SK-N-SH (cell line): ENCODE results near the gene ZNF445. TPM values are rescaled to one million over a fixed set of nuclear protein-coding genes. Genes with fewer than 3 reads are reported as not detected.

Source experiments
- CTCF ChIA-PET: fragments of 300-600, 350-600 bp; formaldehyde crosslinking; extraction: SDS; loops from one replicate; lab custom pipeline; 2021; lab: Yijun Ruan, JAX
- POLR2A ChIA-PET: fragments of 350-600 bp; sonication (Branson Sonifier 250); formaldehyde crosslinking; extraction: SDS; loops from one replicate; lab custom pipeline; 2020; ENCODE audit warnings: antibody characterized with exemption, inconsistent platforms; lab: Yijun Ruan, JAX
- DNase-seq: peaks from one replicate; pipeline ENCODE4 v3.0.0; 2012
- H2AFZ ChIP-seq: fragments of 200-600 bp; sonication (generic); 2 replicates; pipeline ENCODE4 v1.8.1; 2016; ENCODE audit warnings: antibody characterized with exemption, mild to moderate bottlenecking, low read depth
- H3F3A ChIP-seq: fragments of 200-600 bp; sonication (generic); replicated peaks from 2 replicates; pipeline ENCODE3; 2016; ENCODE audit warnings: antibody characterized with exemption, mild to moderate bottlenecking; ENCODE audit not compliant: insufficient read depth
- H3K27ac ChIP-seq, 2 experiments: fragments of 200-500 bp in 1 of 2; fragments of 200-600 bp in 1 of 2; sonication (Bioruptor generic) in 1 of 2; sonication (generic), shearing (Covaris generic) in 1 of 2; 2 replicates each; pipeline versions ENCODE4 v1.5.1 to v1.6.1; 2014 to 2016; ENCODE audit warnings: low read depth in 2 of 2, inconsistent platforms in 1 of 2, low read length in 1 of 2, mild to moderate bottlenecking in 1 of 2, mixed read lengths in 1 of 2
- H3K27me3 ChIP-seq: fragments of 200-600 bp; sonication (generic), shearing (Covaris generic); 2 replicates; pipeline ENCODE4 v1.6.1; 2016; ENCODE audit warnings: mixed run types; ENCODE audit not compliant: insufficient read depth
- H3K36me3 ChIP-seq, 2 experiments: fragments of 200-500 bp in 1 of 2; fragments of 200-600 bp in 1 of 2; sonication (Bioruptor generic) in 1 of 2; sonication (generic) in 1 of 2; replicated peaks in 1 of 2; 2 replicates each; pipeline versions ENCODE3 to v1.5.1; 2014 to 2016; ENCODE audit warnings: low read length in 1 of 2, mild to moderate bottlenecking in 1 of 2; ENCODE audit not compliant: insufficient read depth in 2 of 2, control insufficient read depth in 1 of 2
- H3K4me1 ChIP-seq, 2 experiments: fragments of 200-500 bp in 1 of 2; fragments of 200-600 bp in 1 of 2; sonication (Bioruptor generic) in 1 of 2; sonication (generic), shearing (Covaris generic) in 1 of 2; 2 replicates each; pipeline versions ENCODE4 v1.5.1 to v1.6.1; 2014 to 2016; ENCODE audit warnings: low read depth in 1 of 2, low read length in 1 of 2, mixed run types in 1 of 2; ENCODE audit not compliant: insufficient read depth in 2 of 2, control insufficient read depth in 1 of 2
- H3K4me2 ChIP-seq: fragments of 200-600 bp; sonication (generic), shearing (Covaris generic); 2 replicates; pipeline ENCODE4 v1.6.1; 2017; ENCODE audit warnings: mixed run types
- H3K4me3 ChIP-seq, 2 experiments: fragments of 200-500 bp in 1 of 2; fragments of 200-600 bp in 1 of 2; sonication (Bioruptor generic) in 1 of 2; sonication (generic), shearing (Covaris generic) in 1 of 2; 2 replicates each; pipeline versions ENCODE4 v1.5.1 to v1.8.1; 2014 to 2016; ENCODE audit warnings: low read depth in 2 of 2, inconsistent platforms in 1 of 2, low read length in 1 of 2, mild to moderate bottlenecking in 1 of 2, mixed read lengths in 1 of 2, moderate library complexity in 1 of 2
- H3K79me2 ChIP-seq: fragments of 200-600 bp; sonication (generic); 2 replicates; pipeline ENCODE4 v1.8.1; 2017; ENCODE audit warnings: mild to moderate bottlenecking; ENCODE audit not compliant: insufficient read depth
- H3K9ac ChIP-seq: fragments of 200-600 bp; sonication (generic); 2 replicates; pipeline ENCODE4 v1.6.1; 2017; ENCODE audit warnings: mixed run types
- H3K9me2 ChIP-seq: fragments of 200-600 bp; sonication (generic); 2 replicates; pipeline ENCODE4 v1.6.1; 2017; ENCODE audit warnings: mixed run types
- H3K9me3 ChIP-seq: fragments of 200-600 bp; sonication (generic); 2 replicates; pipeline ENCODE4 v1.6.1; 2017; ENCODE audit warnings: mixed run types, mild to moderate bottlenecking, moderate library complexity
- H4K20me1 ChIP-seq: fragments of 200-600 bp; sonication (generic); 2 replicates; pipeline ENCODE4 v1.6.1; 2017; ENCODE audit warnings: mild to moderate bottlenecking, mixed run types; ENCODE audit not compliant: insufficient read depth
- CHD2 ChIP-seq: fragments of 150-350 bp; IDR thresholded peaks from 2 replicates; pipeline ENCODE4 v1.6.1; 2018; ENCODE audit warnings: low read length; ENCODE audit not compliant: partially characterized antibody
- EP300 ChIP-seq, 2 experiments: IDR thresholded peaks; 2 replicates each; pipeline versions ENCODE4 v1.4.0 to v1.6.1; 2012; ENCODE audit warnings: borderline replicate concordance in 1 of 2, low read depth in 1 of 2, low read length in 1 of 2
- FOXJ3 ChIP-seq: sonication (generic); formaldehyde crosslinking; IDR thresholded peaks from 2 replicates; pipeline ENCODE4 v1.5.1; 2020; ENCODE audit warnings: mild to moderate bottlenecking, missing genetic modification reagents
- GABPA ChIP-seq: IDR thresholded peaks from 2 replicates; pipeline ENCODE4 v1.4.0; 2012; ENCODE audit warnings: low read depth, mild to moderate bottlenecking
- GATA2 ChIP-seq: sonication (generic); formaldehyde crosslinking; IDR thresholded peaks from 2 replicates; pipeline ENCODE4 v1.5.0; 2020; ENCODE audit warnings: mild to moderate bottlenecking, missing genetic modification reagents
- NFIC ChIP-seq: IDR thresholded peaks from 2 replicates; pipeline ENCODE4 v1.4.0; 2012; ENCODE audit warnings: borderline replicate concordance
- NRF1 ChIP-seq: IDR thresholded peaks from 2 replicates; pipeline ENCODE4 v1.6.1; 2012; ENCODE audit warnings: low read depth, mild to moderate bottlenecking, low read length
- RAD21 ChIP-seq: IDR thresholded peaks from 2 replicates; pipeline ENCODE4 v1.6.1; 2012; ENCODE audit warnings: mild to moderate bottlenecking, low read length
- RFX5 ChIP-seq: IDR thresholded peaks from 2 replicates; pipeline ENCODE4 v1.6.1; 2012; ENCODE audit warnings: mild to moderate bottlenecking, improper control_type of control experiment, low read length
- SIN3A ChIP-seq: IDR thresholded peaks from 2 replicates; pipeline ENCODE4 v1.6.1; 2012; ENCODE audit warnings: low read depth, mild to moderate bottlenecking, low read length, moderate library complexity, borderline replicate concordance
- SMC3 ChIP-seq: IDR thresholded peaks from 2 replicates; pipeline ENCODE4 v1.6.1; 2012; ENCODE audit warnings: low read depth, low read length, improper control_type of control experiment
- TAF1 ChIP-seq: IDR thresholded peaks from 2 replicates; pipeline ENCODE4 v1.6.1; 2012; ENCODE audit warnings: low read depth, mild to moderate bottlenecking, low read length, moderate library complexity, borderline replicate concordance
- WGBS: methylation state at CpG from one replicate; pipeline ENCODE4 v1.1.6; 2017; ENCODE audit warnings: low lambda C conversion rate; 5-methylcytosine and 5-hydroxymethylcytosine counted together
- polyA plus RNA-seq, 3 experiments: library from polyadenylated mRNA; depleted of rRNA; stranded (reverse); fragments of >200 nt; gene quantifications; 2 replicates each; pipeline ENCODE4 v1.2.3, GENCODE V29; 2012
- TF ChIP-seq, protein P1 (sequence below): fragments of 150-350 bp; IDR thresholded peaks from 2 replicates; pipeline ENCODE4 v1.6.1; 2017; ENCODE audit warnings: antibody characterized with exemption, low read length, low read depth, borderline replicate concordance
- TF ChIP-seq, protein P2 (sequence below): IDR thresholded peaks from 2 replicates; pipeline ENCODE4 v1.4.0; 2012; ENCODE audit warnings: low read depth, borderline replicate concordance
- TF ChIP-seq, protein P3 (sequence below): IDR thresholded peaks from 2 replicates; pipeline ENCODE4; 2012
- TF ChIP-seq, protein P4 (sequence below): fragments of 200-600 bp; sonication (generic); IDR thresholded peaks from 2 replicates; pipeline ENCODE4 v1.6.1; 2017; ENCODE audit warnings: antibody characterized with exemption, mild to moderate bottlenecking, moderate library complexity
- TF ChIP-seq, protein P5 (sequence below): IDR thresholded peaks from 2 replicates; pipeline ENCODE4 v1.4.0; 2012; ENCODE audit warnings: low read depth, borderline replicate concordance

Gene ZNF445
- polyA plus RNA-seq, 1 of the 3 experiments (the other 2 are of a cell fraction): 2.2 TPM

DNA sequence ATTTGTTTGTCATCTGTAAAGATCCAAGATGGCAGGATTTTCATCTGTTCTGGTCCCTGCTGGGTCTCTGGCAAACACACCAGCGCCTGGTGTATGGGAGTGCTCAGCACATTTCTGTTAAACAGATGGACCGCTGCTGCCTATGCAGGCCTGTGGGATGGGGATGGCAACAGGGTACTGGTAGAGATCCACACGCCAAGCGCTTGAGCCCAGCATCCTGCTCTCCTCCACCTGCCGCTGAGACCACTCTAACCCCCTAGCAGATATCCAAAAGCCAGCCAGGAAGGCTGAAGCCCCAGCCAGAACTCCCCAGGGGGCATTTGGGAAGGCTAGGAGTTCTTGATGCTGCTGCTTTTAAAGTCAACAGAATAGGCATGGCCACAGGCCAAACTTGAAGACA lies 31.7 kb downstream of the ZNF445 start:
- H3K4me3 ChIP-seq: no peak overlapping the region
- POLR2A ChIA-PET: no interaction called here
- H3K9me2 ChIP-seq: no peaks in the 10 kb centered on the region
- no peaks in the 10 kb centered on the region for H3F3A ChIP-seq
- no peak overlapping the region for H2AFZ ChIP-seq
- no peak overlapping the region for H3K9ac ChIP-seq
- CTCF ChIA-PET: no interaction called here
- no peaks in the 10 kb centered on the region for H3K79me2 ChIP-seq
- H3K9me3 ChIP-seq: peaks cover 8% of the 10 kb centered on the region; the same call in 1 of the 2 replicates
- DNase-seq: no peak
- no peak overlapping the region for H3K4me2 ChIP-seq
- peaks cover 55 to 66% of the 10 kb centered on the region in 2 experiments for H3K36me3 ChIP-seq
- TF ChIP-seq, protein P1, sequence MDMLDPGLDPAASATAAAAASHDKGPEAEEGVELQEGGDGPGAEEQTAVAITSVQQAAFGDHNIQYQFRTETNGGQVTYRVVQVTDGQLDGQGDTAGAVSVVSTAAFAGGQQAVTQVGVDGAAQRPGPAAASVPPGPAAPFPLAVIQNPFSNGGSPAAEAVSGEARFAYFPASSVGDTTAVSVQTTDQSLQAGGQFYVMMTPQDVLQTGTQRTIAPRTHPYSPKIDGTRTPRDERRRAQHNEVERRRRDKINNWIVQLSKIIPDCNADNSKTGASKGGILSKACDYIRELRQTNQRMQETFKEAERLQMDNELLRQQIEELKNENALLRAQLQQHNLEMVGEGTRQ: no peak
- TF ChIP-seq GATA2 (CRISPR knock-in tag) (no peak), SIN3A (no peak), SMC3 (no peak), GABPA (no peak), NRF1 (no peak), CHD2 (no peak), EP300 (IDR thresholded peaks at IDR 0.05; ENCODE audit: borderline replicate concordance in 1 of 2, low read depth in 1 of 2, low read length in 1 of 2) (no peak), NFIC (no peak), RFX5 (no peak), FOXJ3 (CRISPR knock-in tag) (no peak), TAF1 (no peak), RAD21 (no peak)
- TF ChIP-seq, protein P2, sequence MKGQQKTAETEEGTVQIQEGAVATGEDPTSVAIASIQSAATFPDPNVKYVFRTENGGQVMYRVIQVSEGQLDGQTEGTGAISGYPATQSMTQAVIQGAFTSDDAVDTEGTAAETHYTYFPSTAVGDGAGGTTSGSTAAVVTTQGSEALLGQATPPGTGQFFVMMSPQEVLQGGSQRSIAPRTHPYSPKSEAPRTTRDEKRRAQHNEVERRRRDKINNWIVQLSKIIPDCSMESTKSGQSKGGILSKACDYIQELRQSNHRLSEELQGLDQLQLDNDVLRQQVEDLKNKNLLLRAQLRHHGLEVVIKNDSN: no peak
- TF ChIP-seq, protein P3, sequence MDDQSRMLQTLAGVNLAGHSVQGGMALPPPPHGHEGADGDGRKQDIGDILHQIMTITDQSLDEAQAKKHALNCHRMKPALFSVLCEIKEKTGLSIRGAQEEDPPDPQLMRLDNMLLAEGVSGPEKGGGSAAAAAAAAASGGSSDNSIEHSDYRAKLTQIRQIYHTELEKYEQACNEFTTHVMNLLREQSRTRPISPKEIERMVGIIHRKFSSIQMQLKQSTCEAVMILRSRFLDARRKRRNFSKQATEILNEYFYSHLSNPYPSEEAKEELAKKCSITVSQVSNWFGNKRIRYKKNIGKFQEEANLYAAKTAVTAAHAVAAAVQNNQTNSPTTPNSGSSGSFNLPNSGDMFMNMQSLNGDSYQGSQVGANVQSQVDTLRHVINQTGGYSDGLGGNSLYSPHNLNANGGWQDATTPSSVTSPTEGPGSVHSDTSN: no peak
- TF ChIP-seq, protein P4, sequence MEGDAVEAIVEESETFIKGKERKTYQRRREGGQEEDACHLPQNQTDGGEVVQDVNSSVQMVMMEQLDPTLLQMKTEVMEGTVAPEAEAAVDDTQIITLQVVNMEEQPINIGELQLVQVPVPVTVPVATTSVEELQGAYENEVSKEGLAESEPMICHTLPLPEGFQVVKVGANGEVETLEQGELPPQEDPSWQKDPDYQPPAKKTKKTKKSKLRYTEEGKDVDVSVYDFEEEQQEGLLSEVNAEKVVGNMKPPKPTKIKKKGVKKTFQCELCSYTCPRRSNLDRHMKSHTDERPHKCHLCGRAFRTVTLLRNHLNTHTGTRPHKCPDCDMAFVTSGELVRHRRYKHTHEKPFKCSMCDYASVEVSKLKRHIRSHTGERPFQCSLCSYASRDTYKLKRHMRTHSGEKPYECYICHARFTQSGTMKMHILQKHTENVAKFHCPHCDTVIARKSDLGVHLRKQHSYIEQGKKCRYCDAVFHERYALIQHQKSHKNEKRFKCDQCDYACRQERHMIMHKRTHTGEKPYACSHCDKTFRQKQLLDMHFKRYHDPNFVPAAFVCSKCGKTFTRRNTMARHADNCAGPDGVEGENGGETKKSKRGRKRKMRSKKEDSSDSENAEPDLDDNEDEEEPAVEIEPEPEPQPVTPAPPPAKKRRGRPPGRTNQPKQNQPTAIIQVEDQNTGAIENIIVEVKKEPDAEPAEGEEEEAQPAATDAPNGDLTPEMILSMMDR: no peak
- TF ChIP-seq, protein P5, sequence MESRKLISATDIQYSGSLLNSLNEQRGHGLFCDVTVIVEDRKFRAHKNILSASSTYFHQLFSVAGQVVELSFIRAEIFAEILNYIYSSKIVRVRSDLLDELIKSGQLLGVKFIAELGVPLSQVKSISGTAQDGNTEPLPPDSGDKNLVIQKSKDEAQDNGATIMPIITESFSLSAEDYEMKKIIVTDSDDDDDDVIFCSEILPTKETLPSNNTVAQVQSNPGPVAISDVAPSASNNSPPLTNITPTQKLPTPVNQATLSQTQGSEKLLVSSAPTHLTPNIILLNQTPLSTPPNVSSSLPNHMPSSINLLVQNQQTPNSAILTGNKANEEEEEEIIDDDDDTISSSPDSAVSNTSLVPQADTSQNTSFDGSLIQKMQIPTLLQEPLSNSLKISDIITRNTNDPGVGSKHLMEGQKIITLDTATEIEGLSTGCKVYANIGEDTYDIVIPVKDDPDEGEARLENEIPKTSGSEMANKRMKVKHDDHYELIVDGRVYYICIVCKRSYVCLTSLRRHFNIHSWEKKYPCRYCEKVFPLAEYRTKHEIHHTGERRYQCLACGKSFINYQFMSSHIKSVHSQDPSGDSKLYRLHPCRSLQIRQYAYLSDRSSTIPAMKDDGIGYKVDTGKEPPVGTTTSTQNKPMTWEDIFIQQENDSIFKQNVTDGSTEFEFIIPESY: no peak
- H3K4me1 ChIP-seq: peaks cover 0 to 5% of the 10 kb centered on the region in 2 experiments; a peak in 1 of 4 replicates
- no peak overlapping the region; a peak in 1 of 4 replicates for H3K27ac ChIP-seq
- 93% methylated on average over 5 of the region's 5 CpGs for WGBS
- H3K27me3 ChIP-seq: no peaks in the 10 kb centered on the region
- H4K20me1 ChIP-seq: no peaks in the 10 kb centered on the region
